MM.1S (cell line): ENCODE data around the gene CCDC90B.

Source experiments
- DNase-seq: peaks from one replicate; pipeline ENCODE4 v3.0.0-alpha.2; 2015
- H2AFZ ChIP-seq: fragments of 300-600 bp; sonication (generic); 2 replicates; pipeline ENCODE4 v1.6.0; 2016; ENCODE audit warnings: antibody characterized with exemption, low read length
- H3F3A ChIP-seq: fragments of 300-600 bp; sonication (generic); 2 replicates; pipeline ENCODE4 v1.6.1; 2016; ENCODE audit warnings: mild to moderate bottlenecking, antibody characterized with exemption, low read length, moderate library complexity, mixed read lengths; ENCODE audit not compliant: insufficient read depth
- H3K27ac ChIP-seq: fragments of 300-600 bp; sonication (generic); 2 replicates; pipeline ENCODE4 v1.5.1; 2016; ENCODE audit warnings: mild to moderate bottlenecking, low read length
- H3K27me3 ChIP-seq: fragments of 300-600 bp; sonication (generic); replicated peaks from 2 replicates; pipeline ENCODE4 v1.6.0; 2016; ENCODE audit warnings: low read length; ENCODE audit not compliant: insufficient read depth
- H3K36me3 ChIP-seq: fragments of 300-600 bp; sonication (generic); replicated peaks from 2 replicates; pipeline ENCODE4 v1.6.1; 2016; ENCODE audit warnings: mild to moderate bottlenecking, low read length, mixed read lengths; ENCODE audit not compliant: insufficient read depth
- H3K4me1 ChIP-seq: fragments of 300-600 bp; sonication (generic); 2 replicates; pipeline ENCODE4 v1.6.1; 2016; ENCODE audit warnings: low read length, mixed read lengths
- H3K4me2 ChIP-seq: fragments of 300-600 bp; sonication (generic); 2 replicates; pipeline ENCODE4 v1.6.0; 2016; ENCODE audit warnings: low read depth, low read length
- H3K4me3 ChIP-seq: fragments of 300-600 bp; sonication (generic); 2 replicates; pipeline ENCODE4 v1.5.1; 2016; ENCODE audit warnings: low read length, mixed read lengths
- H3K79me2 ChIP-seq: fragments of 300-600 bp; sonication (generic); 2 replicates; pipeline ENCODE4 v1.6.1; 2016; ENCODE audit warnings: mixed run types, low read length, mixed read lengths
- H3K9ac ChIP-seq: fragments of 300-600 bp; sonication (generic); 2 replicates; pipeline ENCODE4 v1.6.1; 2016; ENCODE audit warnings: low read length, mixed read lengths
- H3K9me2 ChIP-seq: fragments of 300-600 bp; sonication (generic); replicated peaks from 2 replicates; pipeline ENCODE4 v1.6.1; 2016; ENCODE audit warnings: mild to moderate bottlenecking, low read length, mixed read lengths; ENCODE audit not compliant: insufficient read depth
- H3K9me3 ChIP-seq: fragments of 300-600 bp; sonication (generic); replicated peaks from 2 replicates; pipeline ENCODE4 v1.6.1; 2016; ENCODE audit warnings: mild to moderate bottlenecking, low read length, mixed read lengths; ENCODE audit not compliant: insufficient read depth
- H4K20me1 ChIP-seq: fragments of 300-600 bp; sonication (generic); 2 replicates; pipeline ENCODE4 v1.6.1; 2016; ENCODE audit warnings: mild to moderate bottlenecking, low read length, moderate library complexity, mixed read lengths; ENCODE audit not compliant: insufficient read depth
- CTCF ChIP-seq: fragments of 300-600 bp; sonication (generic); IDR thresholded peaks from 2 replicates; pipeline ENCODE4 v1.5.1; 2016; ENCODE audit warnings: antibody characterized with exemption, low read length, mixed read lengths
- EZH2 ChIP-seq: fragments of 300-600 bp; sonication (generic); optimal IDR thresholded peaks from 2 replicates; pipeline ENCODE3; 2017; ENCODE audit warnings: low read depth, mild to moderate bottlenecking, antibody characterized with exemption, low read length, mixed read lengths
- EZH2phosphoT487 ChIP-seq: fragments of 300-600 bp; sonication (generic); IDR thresholded peaks from 2 replicates; pipeline ENCODE4 v1.6.1; 2018; ENCODE audit warnings: antibody characterized with exemption, low read length

CCDC90B gene

GRCh38 chr11:83223457-83223856, 62.7 kb downstream of the CCDC90B start:
- no peaks in the 10 kb centered on the region for H3F3A ChIP-seq
- no peak overlapping the region for H3K4me2 ChIP-seq
- H4K20me1 ChIP-seq = no peaks in the 10 kb centered on the region
- DNase-seq = no peak
- no peak overlapping the region for H3K27ac ChIP-seq
- no peak overlapping the region for H3K4me3 ChIP-seq
- H3K9me3 ChIP-seq = no peaks in the 10 kb centered on the region
- no peaks in the 10 kb centered on the region for H3K9me2 ChIP-seq
- no peaks in the 10 kb centered on the region for H3K79me2 ChIP-seq
- H3K9ac ChIP-seq = no peak overlapping the region
- no peak overlapping the region for H2AFZ ChIP-seq
- no peak for TF ChIP-seq EZH2
- no peaks in the 10 kb centered on the region for H3K27me3 ChIP-seq
- no peaks in the 10 kb centered on the region for H3K4me1 ChIP-seq
- H3K36me3 ChIP-seq = no peaks in the 10 kb centered on the region

- Histone ChIP-seq H2AFZ (no peak overlapping the region), H3K36me3 (no peaks in the 10 kb centered on the region), H3K9me2 (no peaks in the 10 kb centered on the region), H3K4me3 (no peak overlapping the region), H3K4me2 (no peak overlapping the region), H3K27ac (no peak overlapping the region), H3K9ac (no peak overlapping the region), H3K9me3 (no peaks in the 10 kb centered on the region), H4K20me1 (no peaks in the 10 kb centered on the region), H3K27me3 (no peaks in the 10 kb centered on the region), H3K79me2 (no peaks in the 10 kb centered on the region), H3K4me1 (no peaks in the 10 kb centered on the region), H3F3A (no peaks in the 10 kb centered on the region)
- no peak for DNase-seq
- no peak for TF ChIP-seq CTCF
- TF ChIP-seq EZH2 = no peak
- TF ChIP-seq EZH2phosphoT487 = no peak
Measured at GRCh38 chr11:83222499-83222898, 63.7 kb downstream of the CCDC90B start.

GRCh38 chr11:83221694-83222093, 64.5 kb downstream of the CCDC90B start:
- no peak overlapping the region for H3K4me2 ChIP-seq
- TF ChIP-seq EZH2 (no peak), CTCF (no peak), EZH2phosphoT487 (no peak)
- H3K4me1 ChIP-seq = no peaks in the 10 kb centered on the region
- H3K9me2 ChIP-seq = no peaks in the 10 kb centered on the region
- no peaks in the 10 kb centered on the region for H3F3A ChIP-seq
- H3K9me3 ChIP-seq = no peaks in the 10 kb centered on the region
- H4K20me1 ChIP-seq = no peaks in the 10 kb centered on the region
- no peak overlapping the region for H3K9ac ChIP-seq
- H3K79me2 ChIP-seq = no peaks in the 10 kb centered on the region
- H2AFZ ChIP-seq = no peak overlapping the region
- no peaks in the 10 kb centered on the region for H3K36me3 ChIP-seq
- no peak overlapping the region for H3K4me3 ChIP-seq
- H3K27ac ChIP-seq = no peak overlapping the region
- no peaks in the 10 kb centered on the region for H3K27me3 ChIP-seq
- DNase-seq = no peak

GRCh38 chr11:83220260-83220659, 65.9 kb downstream of the CCDC90B start:
- no peaks in the 10 kb centered on the region for H3F3A ChIP-seq
- H3K9ac ChIP-seq = no peak overlapping the region
- no peaks in the 10 kb centered on the region for H3K4me1 ChIP-seq
- H3K27ac ChIP-seq = no peak overlapping the region
- no peaks in the 10 kb centered on the region for H3K9me3 ChIP-seq
- no peak for DNase-seq
- TF ChIP-seq EZH2phosphoT487 (no peak), EZH2 (no peak), CTCF (no peak)
- no peak overlapping the region for H2AFZ ChIP-seq
- H3K4me3 ChIP-seq = no peak overlapping the region
- H4K20me1 ChIP-seq = no peaks in the 10 kb centered on the region
- no peaks in the 10 kb centered on the region for H3K27me3 ChIP-seq
- no peaks in the 10 kb centered on the region for H3K36me3 ChIP-seq
- H3K4me2 ChIP-seq = no peak overlapping the region
- H3K79me2 ChIP-seq = no peaks in the 10 kb centered on the region
- H3K9me2 ChIP-seq = no peaks in the 10 kb centered on the region
